HG03135 (cell line): ENCODE data around the gene XKR3.
"Not testable (repeated sequence)": the region's sequence is repeated elsewhere in the genome, so short reads cannot be mapped to it uniquely, and the experiment has no call there.

Experiments
- ATAC-seq: cut with Tn5 transposase; IDR thresholded peaks from one replicate; pipeline ENCODE4 v1.9.1; 2021; ENCODE audit warnings: mild to moderate bottlenecking, moderate library complexity; ENCODE audit not compliant: unreplicated experiment

XKR3 gene

GRCh38 chr22:16824716-16825687 is at the start of gene XKR3:
Gene XKR3 (minus strand): TSS chr22:16825411. CDS start chr22:16808073, 17,338 bp downstream.
- ATAC-seq = no peak

- not testable (repeated sequence) for ATAC-seq
Measured at GRCh38 chr22:16869640-16870039, 44.4 kb upstream of the XKR3 start.

- no peak for ATAC-seq
Measured at GRCh38 chr22:16866167-16866566, 41.0 kb upstream of the XKR3 start.

GRCh38 chr22:16856851-16857250 is 31.6 kb upstream of the XKR3 start:
- ATAC-seq = not testable (repeated sequence)

GRCh38 chr22:16854631-16855030 is 29.4 kb upstream of the XKR3 start:
- no peak for ATAC-seq

- ATAC-seq = not testable (repeated sequence)
Measured at GRCh38 chr22:16851268-16851996, 26.2 kb upstream of the XKR3 start.

- ATAC-seq = no peak
Measured at GRCh38 chr22:16847271-16847670, 22.1 kb upstream of the XKR3 start.

GRCh38 chr22:16845881-16846280 is 20.7 kb upstream of the XKR3 start:
- ATAC-seq = no peak

GRCh38 chr22:16845465-16845864 is 20.3 kb upstream of the XKR3 start:
- ATAC-seq = no peak

- no peak for ATAC-seq
Measured at GRCh38 chr22:16844529-16844928, 19.3 kb upstream of the XKR3 start.

- ATAC-seq = no peak
Measured at GRCh38 chr22:16838073-16838472, 12.9 kb upstream of the XKR3 start.

GRCh38 chr22:16834971-16835370 is 9.8 kb upstream of the XKR3 start:
- no peak for ATAC-seq

- ATAC-seq = no peak
Measured at GRCh38 chr22:16831257-16831656, 6.0 kb upstream of the XKR3 start.

- ATAC-seq = no peak
Measured at GRCh38 chr22:16829985-16830384, 4.8 kb upstream of the XKR3 start.

GRCh38 chr22:16828876-16829275 is 3.7 kb upstream of the XKR3 start:
- ATAC-seq = no peak

- no peak for ATAC-seq
Measured at GRCh38 chr22:16827506-16827905, 2.3 kb upstream of the XKR3 start.

- ATAC-seq = no peak
Measured at GRCh38 chr22:16819249-16819648, 6.0 kb downstream of the XKR3 start.

- ATAC-seq = no peak
Measured at GRCh38 chr22:16818538-16818937, 6.7 kb downstream of the XKR3 start.

GRCh38 chr22:16815073-16815472 is 10.1 kb downstream of the XKR3 start:
- ATAC-seq = no peak

- ATAC-seq = no peak
Measured at GRCh38 chr22:16810188-16810802, 14.9 kb downstream of the XKR3 start.

- no peak for ATAC-seq
Measured at GRCh38 chr22:16808744-16809143, 16.5 kb downstream of the XKR3 start.
